HG02798 (cell line): ENCODE results near the gene HEXA.
A peak's percentile ranks its signal among the peaks of the same experiment; 100 is the strongest.

Experiments used
- ATAC-seq: cut with Tn5 transposase; IDR thresholded peaks from one replicate; pipeline ENCODE4 v1.9.1; 2021; ENCODE audit warnings: mild to moderate bottlenecking; ENCODE audit not compliant: unreplicated experiment, poor library complexity

The HEXA gene

DNA sequence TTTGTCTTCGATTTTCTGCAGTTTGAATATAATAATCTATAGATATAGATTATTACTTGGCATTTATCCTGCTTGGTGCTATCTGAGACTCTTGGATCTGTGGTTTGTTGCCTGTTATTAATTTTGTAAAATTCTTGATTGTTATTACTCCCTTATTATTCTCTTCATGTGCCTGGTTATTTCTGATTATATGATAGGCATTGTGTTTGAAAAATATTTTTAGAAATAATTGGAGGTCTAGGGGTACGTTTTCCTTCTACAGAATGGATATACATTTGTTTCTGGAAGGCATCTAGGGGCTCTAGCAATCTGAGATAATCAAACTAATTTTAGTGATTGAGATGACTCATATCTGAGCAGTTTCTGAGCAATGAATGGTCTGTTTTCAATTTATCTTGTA, 41.0 kb downstream of the HEXA start:
- ATAC-seq, result no peak

- ATAC-seq, result no peak
Observed at GRCh38 chr15:72331021-72331420, 44.8 kb downstream of the HEXA start.

GRCh38 chr15:72323752-72324151, 52.1 kb downstream of the HEXA start:
- no peak for ATAC-seq

DNA sequence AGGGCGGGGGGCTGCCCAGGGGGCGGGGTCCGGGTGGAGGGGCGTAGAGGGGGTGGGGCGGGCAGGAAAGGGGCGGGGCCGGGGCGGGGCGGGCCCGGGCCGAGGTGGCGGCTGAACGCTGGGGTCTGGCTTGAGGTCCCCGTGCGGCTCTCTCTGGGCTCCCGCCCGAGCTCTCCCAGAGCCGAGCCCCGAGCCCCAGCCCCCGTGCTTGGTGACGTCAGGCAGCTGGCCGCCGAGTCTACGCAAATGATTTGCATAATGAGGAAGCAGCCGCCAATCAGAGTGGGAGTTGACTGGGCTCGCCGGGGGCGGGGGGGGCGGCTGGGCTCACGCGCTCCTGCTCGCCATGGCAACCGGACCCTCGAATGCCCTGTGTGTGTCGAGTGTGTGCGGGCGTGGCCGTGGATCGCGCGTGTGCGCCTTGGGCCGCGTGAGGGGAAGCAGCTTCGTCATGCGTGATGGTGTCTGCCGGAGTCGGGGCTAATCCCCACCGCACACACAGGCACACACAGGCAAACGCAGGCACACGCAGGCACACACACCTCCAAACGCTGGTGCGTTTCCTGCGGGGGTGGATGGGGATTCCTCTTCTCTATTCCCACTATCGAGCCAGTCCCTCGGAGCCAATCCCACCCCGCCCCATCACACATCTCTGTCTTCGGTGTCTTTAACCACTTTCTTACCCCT, 55.7 kb downstream of the HEXA start, which contains the start of gene CELF6:
Gene CELF6, minus strand, starts transcription at position 173 of the 687 bp plus-strand sequence. CDS start 283 bp downstream, outside the sequence.
- ATAC-seq, result peak; percentile 72

DNA sequence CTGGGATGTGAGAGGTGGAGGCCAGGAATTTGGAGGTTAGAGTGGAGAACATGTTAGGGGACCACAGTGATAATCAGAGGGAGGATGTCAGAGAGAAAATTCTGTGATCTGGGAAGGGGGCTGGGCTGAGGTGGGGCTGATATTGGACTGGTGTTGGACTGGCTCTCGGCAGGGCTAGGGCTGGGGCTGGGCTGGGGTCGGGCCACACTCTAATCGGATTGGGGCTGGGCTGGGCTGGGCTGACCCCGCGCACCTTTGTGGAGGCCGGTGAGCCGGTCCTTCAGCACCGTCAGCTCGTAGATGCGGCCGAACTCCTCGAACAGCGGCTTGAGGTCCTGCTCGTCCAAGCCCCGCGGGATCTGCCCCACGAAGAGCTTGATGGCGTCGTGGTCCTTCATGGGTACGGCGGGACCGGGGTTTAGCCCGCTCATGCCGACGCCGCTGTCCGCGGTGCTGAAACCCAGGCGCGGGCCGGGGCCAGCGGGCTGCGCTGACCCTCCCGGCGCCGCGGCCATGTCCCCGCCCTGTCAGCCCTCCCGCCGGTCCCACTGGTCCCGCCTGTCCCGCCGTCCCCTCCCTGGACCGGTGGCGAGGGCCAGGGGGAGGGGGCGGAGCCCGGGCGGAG, 56.3 kb downstream of the HEXA start:
- peak; percentile 31 for ATAC-seq

DNA sequence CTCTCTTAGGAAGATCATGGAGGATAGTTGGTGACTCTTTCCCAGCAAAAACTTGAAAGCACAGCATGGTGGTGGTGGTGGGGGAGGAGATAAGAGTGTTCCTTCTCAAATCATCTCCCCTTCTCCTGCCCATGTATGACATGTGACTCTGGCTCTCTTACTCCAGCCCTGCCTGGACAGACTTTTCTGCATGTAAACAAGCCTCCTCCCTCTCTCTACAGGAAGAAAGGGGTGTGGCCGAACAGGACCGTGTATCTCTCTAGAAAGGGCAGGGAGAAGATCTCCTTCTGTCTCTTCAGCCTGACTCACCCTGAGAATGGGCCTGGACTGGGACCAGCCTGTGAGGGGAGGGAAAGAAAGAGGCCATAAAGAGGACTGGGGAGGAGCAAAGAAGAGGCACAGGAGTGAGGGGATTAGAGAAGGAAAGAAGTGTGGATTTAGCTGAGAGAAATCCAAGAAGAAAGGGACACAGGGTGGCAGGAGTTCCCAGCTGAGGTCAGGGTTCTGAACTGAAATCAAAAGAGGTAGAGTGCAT, 57.3 kb downstream of the HEXA start:
- ATAC-seq, result no peak

- no peak for ATAC-seq
Observed at GRCh38 chr15:72315706-72316370, 60.0 kb downstream of the HEXA start.

DNA sequence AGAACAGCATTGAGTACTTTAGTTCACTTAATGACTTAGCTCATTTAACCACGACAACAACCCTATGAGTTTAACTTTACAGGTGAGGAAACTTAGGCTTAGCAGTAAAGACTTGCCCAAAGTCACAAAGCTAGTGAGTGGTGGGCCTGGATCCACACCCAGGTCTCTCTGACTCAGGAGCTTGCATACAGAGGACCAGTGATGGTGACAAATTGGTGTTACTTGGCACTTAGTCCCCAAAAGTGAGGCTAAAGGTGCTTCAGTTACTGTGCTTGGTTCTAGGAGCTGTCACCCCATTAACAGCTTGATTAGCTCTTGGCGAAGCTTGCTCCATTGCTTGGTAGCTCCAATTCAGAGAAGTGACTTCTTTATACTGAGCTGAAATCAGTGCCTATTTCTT, 61.9 kb downstream of the HEXA start:
- ATAC-seq, result no peak

- no peak for ATAC-seq
Observed at GRCh38 chr15:72313448-72313840, 62.4 kb downstream of the HEXA start.

GRCh38 chr15:72312605-72313447, 63.0 kb downstream of the HEXA start:
- peak; percentile 66 for ATAC-seq

DNA sequence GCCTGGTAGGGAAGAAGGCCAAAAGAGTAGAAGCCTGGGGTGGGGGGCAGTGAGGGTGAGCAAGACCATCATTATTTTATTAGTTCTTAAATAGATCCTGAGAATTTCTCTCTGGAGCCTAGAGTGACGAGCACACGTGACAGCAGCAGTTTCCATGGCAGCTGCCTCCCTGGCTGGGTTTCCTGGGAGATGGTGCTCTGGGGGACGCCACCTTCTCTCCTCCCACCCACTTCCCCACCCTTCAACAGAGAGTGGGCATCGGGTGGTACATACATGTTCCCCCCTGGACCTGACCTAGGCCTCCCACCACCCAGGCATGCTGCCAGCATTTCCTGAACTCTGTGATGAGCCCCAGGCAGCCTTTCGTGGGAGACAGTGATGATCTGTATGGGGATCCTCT, 68.8 kb downstream of the HEXA start:
- ATAC-seq, result no peak

DNA sequence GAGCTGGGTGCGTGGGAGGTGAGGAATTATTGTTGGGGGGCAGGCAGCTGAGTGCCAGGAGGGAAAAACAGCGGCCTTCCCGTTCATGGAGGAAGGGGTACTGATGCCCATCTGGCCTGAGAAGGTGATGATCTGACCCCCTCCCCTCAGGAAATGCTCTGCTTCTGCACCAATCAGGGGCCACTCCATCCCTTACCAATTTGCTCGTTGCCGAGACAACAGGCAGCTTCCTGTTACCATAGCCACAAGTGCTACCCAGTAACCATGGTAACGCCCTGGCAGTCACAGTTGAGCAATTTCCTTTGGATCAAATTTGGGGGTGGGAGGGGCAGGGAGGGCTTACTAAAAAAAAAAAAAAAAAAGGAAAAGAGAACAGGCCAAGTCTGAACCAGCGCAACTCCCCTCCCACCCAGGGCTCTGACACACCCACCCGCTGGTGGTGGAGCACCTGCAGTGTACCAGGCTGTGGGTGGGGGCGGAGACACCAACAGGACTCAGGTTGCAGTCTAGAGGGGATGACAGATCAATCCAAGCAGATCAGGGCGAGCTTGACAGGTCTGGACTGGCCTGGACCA, 69.5 kb downstream of the HEXA start:
- ATAC-seq, result no peak

DNA sequence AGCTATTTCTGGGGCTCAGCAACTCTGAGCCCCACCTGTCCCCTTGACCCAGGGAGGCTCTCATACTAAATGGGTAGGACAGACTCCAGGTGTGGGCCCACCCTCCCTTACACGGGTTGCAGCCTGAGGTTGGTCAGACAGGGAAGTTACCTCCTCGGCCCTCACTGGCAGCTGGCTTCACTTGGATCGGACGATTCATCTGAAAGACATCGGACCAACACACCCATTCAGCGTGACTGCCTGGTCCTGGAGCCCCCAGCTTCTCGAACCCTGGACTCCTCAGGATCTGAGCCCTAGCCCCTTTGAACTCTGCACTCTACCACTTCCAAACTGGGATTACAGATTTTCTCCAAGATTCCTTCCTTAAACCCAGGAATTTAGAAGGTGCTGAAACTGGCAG, 71.2 kb downstream of the HEXA start:
- no peak for ATAC-seq

GRCh38 chr15:72302955-72303354, 72.9 kb downstream of the HEXA start:
- no peak for ATAC-seq
